Stimulated activated CD4-positive, alpha-beta T cell treated with anti-CD3 and anti-CD28 coated beads, Interleukin-12 subunit alpha, Interleukin-12 subunit beta, amount 100 ng/mL, for 24 hours (primary cell): ENCODE data around the gene SRR.

ENCODE experiments used
- DNase-seq, 2 experiments: peaks; one replicate each; pipeline ENCODE4 v3.0.0-alpha.2; 2020; ENCODE audit warnings: low read depth in 2 of 2

Gene SRR

DNA sequence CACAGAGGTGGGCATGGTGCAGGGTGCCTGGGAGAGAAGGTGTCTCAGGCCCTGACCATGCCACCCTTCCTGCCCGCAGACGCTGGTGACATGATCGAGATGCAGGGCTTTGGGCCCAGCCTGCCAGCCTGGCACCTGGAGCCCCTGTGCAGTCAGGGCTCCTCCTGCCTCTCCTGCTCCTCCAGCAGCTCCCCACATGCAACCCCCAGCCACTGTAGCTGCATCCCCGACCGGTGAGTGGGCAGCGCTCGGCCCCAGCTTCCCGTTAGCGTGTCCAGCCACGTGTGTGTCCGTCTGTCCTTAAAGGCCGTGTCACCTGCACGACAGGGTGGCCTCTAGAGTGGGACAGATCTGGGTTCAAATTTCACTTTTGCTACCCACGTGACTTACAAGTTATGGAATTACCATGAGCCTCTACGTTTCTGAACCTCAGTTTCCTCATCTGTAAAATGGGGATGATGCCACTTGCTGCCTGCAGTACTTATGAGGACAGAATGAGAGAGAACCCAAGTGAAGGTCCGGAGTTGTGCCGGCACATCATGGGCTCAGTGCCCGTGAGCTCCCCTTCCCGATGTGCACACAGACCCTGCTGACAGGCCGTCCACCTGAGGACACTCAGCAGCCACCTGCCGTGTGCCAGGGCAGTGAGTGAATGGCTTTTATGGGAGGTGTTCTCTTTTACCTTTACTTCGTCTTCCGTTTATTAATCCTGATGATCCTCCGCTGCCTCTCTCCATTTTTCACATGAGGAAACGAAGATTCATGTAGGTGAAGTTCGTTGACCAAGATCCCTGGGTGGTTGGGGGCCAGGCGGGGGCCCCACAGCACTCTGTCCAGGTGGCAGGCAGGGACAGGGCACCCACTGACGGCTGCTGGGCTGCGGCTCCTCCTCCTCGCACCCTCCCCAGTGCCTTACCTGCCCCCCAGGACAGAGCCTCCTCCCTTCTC is 67.7 kb downstream of the SRR start:
- no peak for DNase-seq

DNA sequence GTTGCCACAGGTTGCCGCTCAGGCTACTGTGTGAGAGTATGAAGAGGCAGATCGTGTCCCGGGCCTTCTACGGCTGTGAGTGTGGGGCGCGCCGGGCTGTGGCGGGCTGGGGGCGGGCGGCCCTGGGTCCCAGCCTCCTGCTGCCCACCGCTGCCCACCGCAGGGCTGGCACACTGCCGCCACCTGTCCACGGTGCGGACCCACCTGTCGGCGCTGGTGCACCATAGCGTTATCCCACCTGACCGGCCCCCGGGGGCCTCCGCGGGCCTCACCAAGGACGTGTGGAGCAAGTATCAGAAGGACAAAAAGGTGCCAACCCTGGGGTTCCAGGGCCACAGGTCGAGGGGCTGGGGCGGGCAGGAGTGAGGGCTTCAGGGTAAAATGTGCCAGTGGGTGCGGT is 68.4 kb downstream of the SRR start:
- no peak for DNase-seq

DNA sequence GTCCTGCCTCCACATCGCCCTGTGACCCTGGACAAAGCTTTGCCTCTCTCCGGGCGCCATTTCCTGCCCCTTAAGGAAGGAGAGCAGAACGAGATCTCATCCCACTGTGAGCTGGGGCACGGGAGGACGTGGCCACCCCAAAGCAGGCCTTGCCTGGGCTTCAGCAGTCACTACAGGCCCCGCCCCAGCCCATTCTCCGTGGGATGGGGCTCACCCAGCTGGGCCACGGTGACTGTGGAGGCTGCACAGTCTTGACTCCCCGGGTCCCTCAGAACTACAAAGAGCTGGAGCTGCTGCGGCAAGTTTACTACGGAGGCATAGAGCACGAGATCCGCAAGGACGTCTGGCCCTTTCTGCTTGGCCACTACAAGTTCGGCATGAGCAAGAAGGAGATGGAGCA is 68.9 kb downstream of the SRR start:
- no peak for DNase-seq

DNA sequence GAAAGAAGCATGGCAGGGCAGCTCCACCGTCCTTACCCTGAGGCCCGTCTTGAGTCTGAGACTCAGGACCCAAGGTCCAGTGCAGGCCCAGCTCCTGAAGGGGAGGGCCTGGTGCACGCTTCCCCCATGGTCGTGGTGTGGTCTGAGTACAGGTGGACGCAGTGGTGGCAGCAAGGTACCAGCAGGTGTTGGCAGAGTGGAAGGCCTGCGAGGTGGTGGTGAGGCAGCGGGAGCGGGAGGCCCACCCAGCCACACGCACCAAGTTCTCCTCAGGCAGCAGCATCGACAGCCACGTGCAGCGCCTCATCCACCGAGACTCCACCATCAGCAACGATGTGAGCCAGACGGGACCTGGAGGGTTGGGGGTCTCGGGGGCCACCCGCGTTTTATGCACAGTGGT is 69.4 kb downstream of the SRR start:
- DNase-seq: no peak
